ENCODE results near the gene NIFK.
A peak's percentile ranks its signal among the peaks of the same experiment; 100 is the strongest.
"Not testable (repeated sequence)": the region's sequence is repeated elsewhere in the genome, so short reads cannot be mapped to it uniquely, and the experiment has no call there.

NIFK gene

DNA sequence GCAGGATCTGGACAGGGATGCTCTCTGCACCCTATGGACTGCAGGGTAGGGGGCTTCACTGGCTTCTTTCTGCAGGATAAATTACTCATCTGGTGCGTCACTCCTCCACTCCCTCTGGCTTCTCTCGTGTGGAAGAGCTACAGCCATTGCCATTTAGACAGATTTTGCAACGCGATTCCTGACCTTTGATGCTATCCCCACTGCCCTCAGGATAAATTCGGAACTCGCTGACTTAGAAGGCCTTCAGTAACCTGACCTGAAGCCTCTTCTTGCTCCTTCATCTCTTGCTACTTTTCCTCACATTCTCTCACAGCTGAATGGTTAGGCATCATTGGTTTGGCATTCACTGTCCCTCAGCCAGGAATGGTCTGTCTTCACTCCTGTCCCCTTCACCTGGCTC is 5.3 kb downstream of the NIFK start:
- no peak for DNase-seq

DNA sequence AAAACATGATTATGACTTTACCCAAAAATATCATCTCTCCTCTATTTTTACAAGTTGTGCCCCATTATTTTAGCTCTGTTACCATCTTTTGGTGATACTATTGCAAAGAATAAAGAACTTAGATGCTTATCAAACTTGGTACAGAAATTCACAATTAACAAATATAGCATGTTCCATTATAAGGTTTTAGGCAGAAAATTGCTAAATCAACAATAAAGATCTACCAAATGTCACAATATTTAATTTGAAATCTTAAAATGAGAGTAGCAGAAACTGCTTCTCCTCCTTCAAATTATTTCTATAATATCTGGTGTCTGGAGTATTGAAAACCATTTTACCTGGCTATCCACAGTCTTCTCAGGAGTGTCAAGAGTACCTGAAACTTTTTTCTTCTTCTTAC is 8.7 kb downstream of the NIFK start:
- DNase-seq, result no peak

DNA sequence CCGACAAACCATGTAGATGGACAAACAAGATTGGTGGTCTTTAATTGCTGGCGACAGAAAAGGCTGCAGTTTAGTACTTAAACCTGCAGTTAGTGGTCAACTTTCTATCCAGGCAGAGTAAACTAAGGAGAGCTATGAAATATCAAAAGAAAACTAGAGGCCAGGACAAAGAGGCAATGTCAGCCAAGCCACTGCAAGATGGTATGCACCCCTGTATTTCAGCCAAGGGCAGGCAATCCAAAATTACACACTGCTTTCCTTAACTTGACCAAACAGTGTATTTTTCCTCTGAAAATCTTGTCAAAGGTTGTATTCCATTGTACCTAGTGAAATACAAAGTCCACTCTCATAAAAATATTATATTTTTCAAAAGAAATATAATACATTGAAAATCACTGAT is 9.3 kb downstream of the NIFK start:
- DNase-seq, result no peak

DNA sequence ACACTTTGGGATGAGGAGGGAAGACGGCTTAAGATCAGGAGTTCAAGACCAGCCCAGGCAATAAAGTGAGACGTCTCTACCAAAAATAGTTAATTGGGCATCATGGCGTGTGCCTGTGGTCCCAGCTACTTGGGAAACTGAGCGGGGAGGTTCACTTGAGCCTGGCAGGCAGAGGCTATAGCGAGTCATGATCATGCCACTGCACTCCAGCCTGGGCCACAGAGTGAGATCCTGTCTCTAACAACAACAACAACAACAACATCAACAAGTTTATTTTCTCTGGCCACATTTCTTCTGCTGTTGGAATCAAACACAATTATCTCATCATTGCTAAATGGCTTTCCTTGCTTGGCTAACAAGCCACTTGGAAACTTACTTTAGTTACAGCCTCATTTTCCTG is 13.4 kb downstream of the NIFK start:
- DNase-seq, result no peak

DNA sequence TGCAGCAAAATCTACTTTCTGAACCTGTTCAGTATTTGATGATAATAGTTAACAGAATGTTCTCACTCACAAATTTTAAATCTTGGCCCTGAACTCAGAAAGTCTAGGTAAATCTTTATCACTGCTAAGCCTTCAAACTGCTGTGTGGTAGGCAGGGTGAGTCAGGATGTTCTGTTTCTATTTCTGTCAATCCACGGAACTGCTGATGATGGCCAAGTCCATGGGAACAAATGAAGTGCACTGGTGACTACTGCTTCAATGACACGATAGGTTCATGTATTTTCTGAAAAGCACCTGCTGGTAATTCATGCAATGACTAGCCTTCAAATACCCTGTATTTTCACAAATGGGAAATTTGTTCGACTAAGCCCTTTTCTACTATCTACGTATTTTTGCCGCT is 14.2 kb downstream of the NIFK start:
- DNase-seq, result no peak

DNA sequence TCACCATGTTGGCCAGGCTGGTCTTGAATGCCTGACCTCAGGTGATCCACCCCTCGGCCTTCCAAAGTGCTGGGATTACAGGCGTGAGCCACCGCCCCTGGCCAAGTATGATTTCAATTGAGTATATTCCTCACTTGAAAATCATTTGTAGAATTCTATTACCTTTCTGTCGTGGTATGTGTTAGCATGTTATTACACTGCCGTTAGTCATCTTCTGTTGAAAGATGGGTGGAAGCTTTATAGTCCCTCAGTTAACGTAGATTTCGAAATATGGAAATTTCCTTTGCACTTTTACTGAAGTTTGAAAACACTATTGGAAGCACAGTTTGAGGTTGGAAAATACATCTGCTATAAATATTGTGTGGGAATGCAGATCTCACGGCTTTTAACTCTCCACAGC is 14.7 kb downstream of the NIFK start:
- DNase-seq, result no peak

DNA sequence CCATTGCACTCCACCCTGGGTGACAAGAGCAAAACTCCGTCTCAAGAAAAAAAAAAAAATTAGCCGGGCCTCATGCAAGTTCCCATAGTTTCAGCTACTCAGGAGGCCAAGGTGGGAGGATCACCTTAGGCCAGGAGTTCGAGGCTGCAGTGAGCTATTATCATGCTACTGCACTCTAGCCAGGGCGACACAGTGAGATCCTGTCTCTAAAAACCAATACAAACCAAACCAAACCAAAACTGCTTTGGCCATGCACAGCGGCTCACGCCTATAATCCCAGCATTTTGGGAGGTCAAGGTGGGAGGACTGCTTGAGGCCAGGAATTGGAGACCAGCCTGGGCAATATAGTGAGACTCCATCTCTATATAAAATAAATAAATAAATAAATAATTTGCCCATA is 19.1 kb downstream of the NIFK start:
- no peak for DNase-seq

DNA sequence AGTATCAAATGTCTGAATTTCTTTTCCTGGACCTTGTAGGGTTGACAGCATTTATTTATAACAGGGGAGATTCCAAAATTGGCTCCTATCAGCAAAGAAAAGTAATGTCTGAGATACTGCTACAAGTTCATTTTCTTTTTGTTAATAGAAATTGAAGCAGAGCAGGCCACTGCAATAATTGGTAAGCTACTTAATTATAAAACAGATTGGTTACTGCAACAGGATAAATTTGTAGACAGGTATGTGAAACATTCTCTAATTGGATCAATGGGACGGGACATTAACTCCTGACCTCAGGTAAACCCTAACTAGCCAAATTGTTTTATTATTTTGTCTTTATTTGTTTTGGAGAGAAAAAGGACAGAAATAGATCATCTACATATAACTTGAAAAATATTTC is 20.5 kb downstream of the NIFK start:
- no peak for DNase-seq

DNA sequence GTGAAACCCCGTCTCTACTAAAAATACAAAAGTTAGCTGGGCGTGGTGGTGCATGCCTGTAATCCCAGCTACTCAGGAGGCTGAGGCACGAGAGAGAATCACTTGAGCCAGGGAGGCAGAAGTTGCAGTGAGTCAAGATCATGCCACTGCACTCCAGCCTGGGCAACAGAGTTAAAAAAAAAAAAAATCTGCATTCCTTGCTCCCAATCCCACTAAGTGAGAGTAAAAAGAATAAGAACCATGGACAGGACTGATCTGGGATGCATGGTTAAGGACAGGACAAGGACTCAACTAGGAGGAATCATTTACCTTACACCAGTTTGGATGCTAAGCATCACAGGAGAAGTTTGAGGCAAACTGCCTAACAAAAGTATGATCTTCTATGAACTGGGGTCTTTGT is 25.2 kb downstream of the NIFK start:
- not testable (repeated sequence) for DNase-seq

DNA sequence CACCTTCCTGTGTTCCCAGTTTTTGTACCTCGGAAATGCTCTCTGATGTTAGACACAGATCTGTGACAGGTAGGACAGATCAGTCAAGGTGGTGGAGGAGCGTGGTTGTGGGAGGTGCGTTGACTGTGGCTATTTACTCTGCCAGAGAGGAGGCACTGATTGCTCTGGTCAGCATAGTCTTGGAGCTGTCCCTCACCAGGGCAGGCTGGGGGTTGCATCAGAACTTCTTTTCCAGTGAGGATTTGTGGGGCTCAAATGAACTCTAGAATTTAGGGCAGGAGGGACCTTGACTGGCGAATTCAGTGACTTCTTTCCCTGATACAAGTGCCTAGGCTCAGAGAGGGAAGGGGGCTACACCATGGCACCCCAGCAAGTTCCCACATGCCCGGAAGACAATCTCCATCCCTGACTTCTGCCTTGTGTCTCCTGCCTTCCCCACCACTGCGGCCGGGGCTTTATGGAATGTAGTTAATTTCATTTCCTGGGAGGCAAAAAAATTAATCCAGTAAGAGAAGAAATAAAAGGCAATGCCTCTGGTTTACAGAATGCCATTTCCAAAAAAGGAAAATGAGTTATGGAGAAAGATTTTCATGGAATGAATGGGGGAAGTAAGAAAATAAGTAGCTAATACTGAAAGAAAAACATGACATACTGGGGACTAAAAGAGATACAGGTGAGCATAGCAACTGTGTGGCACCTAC is 26.1 kb downstream of the NIFK start:
- no peak for DNase-seq

DNA sequence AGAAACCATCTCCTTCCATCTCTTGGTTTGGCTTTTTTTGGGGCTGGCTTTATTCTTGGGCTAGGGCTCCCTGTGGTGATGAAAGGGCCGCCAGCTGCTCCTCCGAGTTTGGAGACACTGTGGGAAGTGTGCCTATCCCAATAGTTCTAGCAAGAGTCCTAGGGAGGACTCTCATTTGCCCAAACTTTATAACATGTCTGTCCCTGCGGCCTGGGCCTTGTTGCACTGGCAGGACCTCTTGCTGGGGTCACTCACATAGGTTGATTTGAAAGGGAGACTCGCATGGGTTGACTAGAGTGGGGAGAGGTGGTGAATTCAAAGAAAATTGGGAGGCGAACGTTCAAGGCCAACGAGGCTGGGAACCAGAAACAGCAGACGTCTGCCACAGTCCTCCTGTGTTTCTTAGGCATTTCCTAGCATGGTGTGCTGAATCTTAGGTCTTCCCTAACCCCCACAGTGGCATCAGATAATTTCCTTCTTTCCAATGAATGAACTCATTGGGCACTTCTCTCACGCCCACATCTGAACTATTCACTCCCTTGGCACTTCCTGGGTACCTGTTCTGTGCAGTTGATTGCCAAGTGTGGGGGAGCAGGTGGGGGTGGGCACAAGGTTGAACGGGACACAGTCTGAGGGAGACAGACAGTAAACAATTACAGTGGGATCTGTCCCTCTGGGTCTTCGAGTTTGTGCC is 26.8 kb downstream of the NIFK start:
- no peak for DNase-seq

DNA sequence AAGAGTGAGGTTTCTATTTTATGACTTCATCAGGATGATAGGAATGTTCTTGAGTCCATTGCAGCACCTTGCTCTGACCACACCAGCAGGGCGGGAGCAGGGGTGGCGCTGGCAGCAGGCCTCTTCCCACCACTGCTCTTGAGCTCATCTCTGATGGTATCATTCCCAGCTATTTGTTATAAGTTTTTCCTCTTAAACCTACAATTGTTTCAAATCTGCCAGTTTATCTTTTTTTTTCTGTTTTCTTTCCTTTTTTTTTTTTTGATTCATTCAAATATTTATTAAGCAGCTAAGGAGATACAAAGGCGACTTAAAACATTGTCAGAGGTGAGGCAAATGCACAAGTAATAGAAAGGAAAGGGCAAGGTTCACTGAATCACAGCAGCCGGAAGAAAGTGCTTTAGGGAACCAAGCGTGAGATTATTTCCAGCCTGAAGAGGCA is 28.7 kb downstream of the NIFK start:
- DNase-seq, result no peak

DNA sequence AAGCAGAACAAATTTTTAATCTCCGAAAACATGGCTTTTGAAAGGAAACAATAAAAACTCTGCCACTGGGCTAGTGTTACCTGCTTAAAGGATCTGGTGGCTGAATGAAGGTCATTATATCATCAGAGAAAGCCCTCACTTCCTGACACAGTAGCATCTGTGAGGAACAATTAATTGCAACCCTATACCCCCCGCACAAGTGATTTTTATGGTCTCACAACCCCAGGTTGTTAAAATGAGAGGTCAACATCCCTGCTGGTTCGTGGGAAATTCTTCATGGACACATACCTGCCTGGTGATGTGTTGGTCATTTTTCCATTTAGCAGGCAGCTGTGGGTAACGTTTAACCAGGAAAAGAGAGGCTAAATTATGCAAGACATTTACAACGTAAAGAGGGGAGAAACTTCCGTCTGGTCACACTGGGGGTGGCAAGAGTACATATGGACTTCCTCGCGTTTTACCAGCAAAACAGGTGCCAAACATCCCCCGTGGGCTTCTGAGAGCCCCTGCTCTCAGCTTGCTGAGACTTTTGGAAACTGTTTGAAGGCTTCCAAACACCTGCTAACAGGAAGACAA is 29.2 kb downstream of the NIFK start:
- no peak for DNase-seq

DNA sequence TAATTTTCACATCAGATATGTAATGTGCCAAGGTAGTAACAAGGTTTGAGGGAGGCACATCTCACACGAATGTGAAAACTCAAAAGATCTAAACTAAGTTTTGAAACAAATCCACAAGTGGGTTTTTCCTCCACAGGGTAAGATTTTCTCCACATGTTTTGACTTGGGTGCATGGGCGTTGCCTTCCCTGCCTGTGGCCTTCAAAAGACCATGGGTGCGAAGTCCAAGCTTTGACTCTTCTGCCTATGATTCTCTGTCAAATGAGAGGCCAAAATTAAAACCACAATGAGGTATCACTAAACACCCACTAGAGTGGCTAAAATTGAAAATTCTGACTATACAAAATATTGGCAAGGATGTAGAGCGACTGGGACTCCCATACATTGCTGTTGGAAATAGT is 30.7 kb downstream of the NIFK start:
- no peak for DNase-seq

DNA sequence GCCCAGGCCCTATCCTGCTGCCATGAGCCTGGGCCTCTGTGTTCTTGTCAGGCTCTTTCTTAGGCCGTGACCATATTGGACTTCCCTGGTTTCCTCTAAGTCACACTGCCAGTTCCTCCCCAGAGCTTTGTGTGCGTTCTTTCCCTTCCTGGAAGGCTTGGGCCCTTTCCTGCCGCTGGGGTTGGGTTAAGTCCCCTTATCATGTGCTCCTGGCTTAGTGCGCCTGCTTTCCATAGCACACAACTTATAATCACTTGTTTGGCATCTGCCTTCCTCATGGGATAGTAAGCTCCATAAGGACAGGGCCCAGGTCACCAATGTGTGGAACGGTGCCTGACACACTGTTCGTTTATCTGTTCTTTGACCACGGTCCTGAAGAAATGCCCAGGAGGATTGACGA is 31.3 kb downstream of the NIFK start:
- DNase-seq, result no peak

DNA sequence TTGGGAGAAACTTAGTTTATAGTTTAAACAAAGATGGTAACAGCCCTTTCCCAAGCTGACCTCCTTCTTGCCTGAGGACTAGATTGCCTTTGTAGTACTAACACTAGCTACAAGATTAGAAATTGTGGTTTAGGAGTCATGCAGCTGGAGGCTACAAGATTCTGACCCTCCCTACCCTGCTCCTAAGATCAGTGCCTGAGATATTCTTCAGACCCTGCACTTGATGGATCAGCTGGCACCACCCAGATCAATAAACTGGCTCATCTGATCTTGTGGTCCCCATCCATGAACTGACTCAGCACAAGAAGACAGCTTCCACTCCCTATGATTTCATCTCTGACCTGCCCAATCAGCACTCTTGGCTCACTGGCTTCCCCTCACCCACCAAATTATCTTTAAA is 34.9 kb downstream of the NIFK start:
- not testable (repeated sequence) for DNase-seq

DNA sequence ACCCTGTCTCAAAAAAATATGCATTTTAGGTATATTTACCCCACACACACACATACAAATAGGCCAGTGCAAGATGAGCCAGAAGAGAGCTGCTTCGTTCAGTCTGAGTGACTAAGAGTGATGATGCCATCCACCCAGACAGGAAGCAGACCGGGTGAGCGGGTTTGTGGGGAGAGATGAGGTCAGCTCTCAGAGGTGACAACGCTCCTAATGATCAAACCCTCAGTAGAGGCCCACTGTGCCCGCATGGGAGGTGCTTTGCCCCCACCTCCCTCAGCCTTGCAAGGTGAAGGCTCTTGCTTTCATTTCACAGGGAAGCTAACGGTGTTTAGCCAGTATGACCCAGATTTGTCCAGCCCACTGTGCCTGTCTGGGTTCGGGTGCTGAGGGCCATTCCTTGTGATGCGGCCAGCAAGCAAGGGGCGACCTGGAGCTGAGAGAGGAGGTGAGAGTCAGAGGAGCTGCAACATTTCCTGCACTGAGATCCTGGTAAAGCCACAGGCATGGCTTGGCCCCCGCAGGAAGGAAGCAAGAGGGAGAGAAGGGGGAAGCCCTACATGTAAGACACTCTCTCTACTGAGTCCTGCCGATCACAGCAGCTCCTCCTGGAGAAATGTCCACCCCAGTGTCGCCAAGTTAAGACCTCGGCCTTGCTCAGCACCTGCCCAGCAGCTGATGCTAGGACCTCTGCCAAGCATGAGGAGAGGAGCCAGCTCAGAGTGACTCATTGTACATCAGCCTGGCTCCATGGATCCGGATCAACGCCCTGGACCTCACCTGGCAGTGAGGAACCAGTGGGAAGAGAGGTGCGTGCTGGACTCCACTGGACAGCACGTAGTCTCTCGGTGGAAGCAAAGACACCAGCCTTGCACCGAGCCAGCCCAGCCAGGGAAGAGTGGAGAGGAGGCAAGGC is 37.0 kb downstream of the NIFK start:
- peak; percentile 81 to 84 for DNase-seq

DNA sequence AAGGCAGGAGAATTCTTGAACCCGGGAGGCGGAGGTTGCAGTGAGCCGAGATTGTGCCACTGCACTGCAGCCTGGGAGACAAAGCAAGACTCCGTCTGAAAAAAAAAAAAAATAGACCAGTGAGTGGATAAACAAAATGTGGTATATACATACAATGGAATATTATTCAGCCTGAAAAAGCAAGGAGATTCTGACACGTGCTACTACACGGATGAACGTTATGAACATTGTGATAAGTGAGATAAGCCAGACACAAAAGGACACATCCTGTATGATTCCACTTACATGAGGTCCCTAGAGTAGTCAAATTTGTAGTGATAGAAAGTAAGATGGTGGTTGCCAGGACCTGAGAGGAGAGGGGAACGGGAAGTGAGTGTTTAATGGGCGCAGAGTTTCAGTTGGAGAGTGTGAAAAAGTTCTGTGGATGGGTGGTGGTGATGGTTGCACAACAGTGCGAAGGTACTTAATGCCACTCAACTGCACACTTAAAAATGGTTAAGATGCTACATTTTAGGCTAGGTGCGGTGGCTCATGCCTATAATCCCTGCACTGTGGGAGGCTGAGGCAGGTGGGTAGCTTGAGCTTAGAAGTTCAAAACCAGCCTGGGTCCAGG is 38.3 kb downstream of the NIFK start:
- no peak for DNase-seq

DNA sequence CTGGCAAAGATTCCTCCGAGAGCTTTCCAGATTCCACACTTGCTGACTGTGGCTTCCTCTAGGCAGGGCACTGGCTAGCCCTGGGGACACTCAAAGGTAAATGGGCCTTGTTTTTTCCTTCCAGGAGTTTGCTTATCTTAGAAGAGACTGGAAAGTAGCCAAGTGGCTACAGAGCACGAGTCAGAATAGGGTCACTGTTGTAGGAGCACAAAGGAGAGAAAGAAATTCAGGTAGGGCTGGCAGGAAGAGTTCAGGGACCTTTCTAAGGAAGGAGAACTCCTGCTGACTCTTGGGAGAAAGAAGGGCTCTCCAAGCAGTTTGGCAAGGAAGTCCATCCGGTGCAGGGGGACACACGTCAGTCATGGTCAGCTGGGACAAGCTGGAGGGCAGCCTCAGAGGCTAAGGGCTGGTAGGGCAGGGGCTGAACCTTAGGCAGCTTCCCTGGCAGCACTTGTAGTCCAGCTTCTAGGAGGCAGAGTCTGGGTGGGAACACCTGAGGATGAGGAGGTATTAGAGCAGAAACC is 39.5 kb downstream of the NIFK start:
- no peak for DNase-seq

DNA sequence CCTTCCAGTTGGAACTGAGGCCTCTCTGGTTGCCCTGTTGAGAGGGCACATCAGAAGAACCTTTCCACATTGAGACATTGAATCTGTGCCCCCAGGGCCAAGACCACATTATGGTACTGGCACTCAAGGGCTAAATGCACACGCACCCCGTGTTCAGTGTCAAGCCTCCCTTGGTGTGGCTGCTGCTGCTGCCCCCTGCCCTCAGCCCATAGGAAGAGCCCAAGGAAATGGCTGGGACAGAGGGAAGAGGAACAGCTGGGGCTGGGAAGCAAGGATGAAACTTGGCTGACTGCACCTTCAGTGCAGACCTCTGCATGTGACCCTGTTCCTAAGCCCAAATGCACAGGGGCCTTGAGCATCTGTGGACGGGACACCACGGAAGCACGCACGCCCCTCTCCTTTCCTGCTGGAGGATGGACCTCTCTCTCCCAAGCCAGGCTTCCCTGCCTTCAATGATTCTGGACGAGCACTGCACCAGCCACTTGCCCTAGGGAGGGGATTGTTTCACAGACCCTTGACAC is 40.2 kb downstream of the NIFK start:
- no peak for DNase-seq

DNA sequence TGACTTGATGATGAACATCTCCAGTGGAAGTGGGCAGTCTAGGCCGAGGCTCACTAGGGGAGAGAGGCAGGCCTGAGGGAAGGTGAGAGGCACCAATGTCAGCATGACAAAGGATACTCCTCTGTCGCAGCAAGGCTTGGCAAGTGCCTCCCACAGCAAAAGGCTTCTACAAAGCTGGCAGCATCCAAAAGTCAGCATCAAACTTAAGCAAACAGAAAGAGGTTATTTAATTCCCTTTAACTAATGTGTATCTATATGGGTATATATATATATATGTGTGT is 41.6 kb downstream of the NIFK start:
- no peak for DNase-seq

DNA sequence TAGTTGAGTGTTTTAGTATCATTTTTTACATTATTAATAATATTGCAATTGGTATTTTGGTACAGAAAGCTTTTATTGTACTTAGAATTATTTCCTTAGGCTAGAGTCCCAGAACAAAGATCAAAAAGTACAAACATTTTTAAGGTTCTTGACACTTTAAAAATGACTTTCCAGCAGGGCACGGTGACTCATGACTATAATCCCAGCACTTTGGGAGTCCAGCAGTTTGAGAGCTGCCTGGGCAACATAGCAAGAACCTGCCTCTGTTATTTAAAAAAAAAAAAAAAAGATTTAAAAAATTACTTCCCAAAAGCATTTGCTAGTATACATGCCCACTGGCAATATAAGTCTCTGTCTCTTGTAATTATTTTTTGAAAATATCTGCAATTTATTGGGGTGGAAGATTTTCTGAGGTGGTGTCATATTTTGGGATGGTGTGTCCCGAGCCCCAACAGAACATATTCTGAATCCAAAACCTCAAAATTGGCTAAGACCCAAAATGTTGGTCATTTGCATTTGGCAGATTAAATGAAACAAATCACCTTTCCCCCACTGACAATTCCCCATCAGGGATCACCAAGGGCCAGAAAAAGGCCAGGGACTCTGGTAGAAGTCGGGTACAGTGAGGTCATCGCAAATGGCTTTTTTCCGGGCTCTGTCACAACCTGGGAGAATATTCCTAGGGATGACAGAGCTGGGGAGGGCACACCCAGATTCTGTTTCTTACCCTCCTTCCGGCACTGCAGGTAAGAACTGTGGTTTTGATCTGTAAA is 42.1 kb downstream of the NIFK start:
- no peak for DNase-seq
